ENCODE measurements around the gene CTNNA3. TPM values are rescaled to one million over a fixed set of nuclear protein-coding genes. Genes with fewer than 3 reads are reported as not detected.

The CTNNA3 gene
- total RNA-seq, 1 donor from 2014 or later: 3.3 TPM

GRCh38 chr10:66252986-66253385, 1443.0 kb downstream of the CTNNA3 start:
- H3K4me3 Mint-ChIP-seq (ENCODE audit: unreplicated experiment): no peak overlapping the region
- no peak for DNase-seq
- no peak for TF ChIP-seq CTCF (IDR thresholded peaks at IDR 0.05; ENCODE audit: partially characterized antibody, unreplicated experiment)

GRCh38 chr10:66246177-66246576, 1449.8 kb downstream of the CTNNA3 start:
- DNase-seq: no peak
- no peak overlapping the region for H3K4me3 Mint-ChIP-seq (ENCODE audit: unreplicated experiment)
- peaks cover 2% of the 10 kb centered on the region for H3K9me3 Mint-ChIP-seq (ENCODE audit: unreplicated experiment)
- H3K36me3 Mint-ChIP-seq (ENCODE audit: unreplicated experiment): no peaks in the 10 kb centered on the region
- no peaks in the 10 kb centered on the region for H3K4me1 Mint-ChIP-seq (ENCODE audit: low read depth, unreplicated experiment)
- H3K27ac Mint-ChIP-seq (ENCODE audit: unreplicated experiment): no peak overlapping the region
- no peak for TF ChIP-seq CTCF (IDR thresholded peaks at IDR 0.05; ENCODE audit: partially characterized antibody, unreplicated experiment)
- no peaks in the 10 kb centered on the region for H3K27me3 Mint-ChIP-seq (ENCODE audit: unreplicated experiment)

More at GRCh38 chr10:66252986-66253385, 1443.0 kb downstream of the CTNNA3 start:
- Mint-ChIP-seq H3K36me3 (ENCODE audit: unreplicated experiment) (no peaks in the 10 kb centered on the region), H3K27ac (ENCODE audit: unreplicated experiment) (no peak overlapping the region), H3K4me1 (ENCODE audit: low read depth, unreplicated experiment) (no peaks in the 10 kb centered on the region), H3K27me3 (ENCODE audit: unreplicated experiment) (peaks cover 4% of the 10 kb centered on the region), H3K9me3 (ENCODE audit: unreplicated experiment) (no peaks in the 10 kb centered on the region)

GRCh38 chr10:66244953-66245352, 1451.0 kb downstream of the CTNNA3 start:
- TF ChIP-seq CTCF (IDR thresholded peaks at IDR 0.05; ENCODE audit: partially characterized antibody, unreplicated experiment): no peak
- H3K27ac Mint-ChIP-seq (ENCODE audit: unreplicated experiment): no peak overlapping the region
- H3K4me1 Mint-ChIP-seq (ENCODE audit: low read depth, unreplicated experiment): no peaks in the 10 kb centered on the region
- no peak overlapping the region for H3K4me3 Mint-ChIP-seq (ENCODE audit: unreplicated experiment)
- no peaks in the 10 kb centered on the region for H3K36me3 Mint-ChIP-seq (ENCODE audit: unreplicated experiment)
- DNase-seq: no peak
- no peaks in the 10 kb centered on the region for H3K27me3 Mint-ChIP-seq (ENCODE audit: unreplicated experiment)
- H3K9me3 Mint-ChIP-seq (ENCODE audit: unreplicated experiment): peaks cover 2% of the 10 kb centered on the region

- DNase-seq: no peak
- TF ChIP-seq CTCF (IDR thresholded peaks at IDR 0.05; ENCODE audit: partially characterized antibody, unreplicated experiment): no peak
- no peaks in the 10 kb centered on the region for H3K36me3 Mint-ChIP-seq (ENCODE audit: unreplicated experiment)
- H3K9me3 Mint-ChIP-seq (ENCODE audit: unreplicated experiment): peaks cover 2% of the 10 kb centered on the region
- no peak overlapping the region for H3K4me3 Mint-ChIP-seq (ENCODE audit: unreplicated experiment)
- H3K27me3 Mint-ChIP-seq (ENCODE audit: unreplicated experiment): no peaks in the 10 kb centered on the region
- H3K4me1 Mint-ChIP-seq (ENCODE audit: low read depth, unreplicated experiment): no peaks in the 10 kb centered on the region
- H3K27ac Mint-ChIP-seq (ENCODE audit: unreplicated experiment): no peak overlapping the region
These were observed 1453.1 kb downstream of the CTNNA3 start for GRCh38 chr10:66242885-66243284.

GRCh38 chr10:66239062-66239461, 1456.9 kb downstream of the CTNNA3 start:
- Mint-ChIP-seq H3K9me3 (ENCODE audit: unreplicated experiment) (no peaks in the 10 kb centered on the region), H3K4me1 (ENCODE audit: low read depth, unreplicated experiment) (no peaks in the 10 kb centered on the region), H3K36me3 (ENCODE audit: unreplicated experiment) (no peaks in the 10 kb centered on the region), H3K4me3 (ENCODE audit: unreplicated experiment) (no peak overlapping the region), H3K27ac (ENCODE audit: unreplicated experiment) (no peak overlapping the region), H3K27me3 (ENCODE audit: unreplicated experiment) (no peaks in the 10 kb centered on the region)
- no peak for DNase-seq
- no peak for TF ChIP-seq CTCF (IDR thresholded peaks at IDR 0.05; ENCODE audit: partially characterized antibody, unreplicated experiment)
